ENCODE data around the gene EXT2.

DNA sequence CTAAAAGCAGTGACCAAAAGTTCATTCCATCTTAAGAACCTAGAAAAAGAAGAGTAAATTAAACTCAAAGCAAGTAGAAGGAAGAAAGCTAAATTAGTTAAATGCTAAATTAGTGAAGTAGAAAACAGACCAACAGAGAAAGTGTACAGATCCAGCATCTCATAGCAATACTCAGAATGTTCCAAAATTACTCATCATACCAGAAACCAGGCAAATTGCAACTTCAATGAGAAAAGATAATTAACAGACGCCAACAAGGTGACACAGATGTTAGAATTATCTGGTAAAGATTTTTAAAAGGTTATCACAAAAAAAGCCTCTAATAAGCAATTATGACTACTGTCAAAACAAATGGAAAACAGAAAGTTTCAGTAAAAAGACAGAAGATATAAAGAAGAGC, 117.7 kb downstream of the EXT2 start:
- TF ChIP-seq EZH2 (IDR thresholded peaks at IDR 0.05; ENCODE audit: borderline replicate concordance, insufficient read depth, low read length, poor library complexity, severe bottlenecking) (no peak), EP300 (conservative IDR thresholded peaks at IDR 0.05; ENCODE audit: poor library complexity, severe bottlenecking) (no peak)
- TF ChIP-seq, protein P1, sequence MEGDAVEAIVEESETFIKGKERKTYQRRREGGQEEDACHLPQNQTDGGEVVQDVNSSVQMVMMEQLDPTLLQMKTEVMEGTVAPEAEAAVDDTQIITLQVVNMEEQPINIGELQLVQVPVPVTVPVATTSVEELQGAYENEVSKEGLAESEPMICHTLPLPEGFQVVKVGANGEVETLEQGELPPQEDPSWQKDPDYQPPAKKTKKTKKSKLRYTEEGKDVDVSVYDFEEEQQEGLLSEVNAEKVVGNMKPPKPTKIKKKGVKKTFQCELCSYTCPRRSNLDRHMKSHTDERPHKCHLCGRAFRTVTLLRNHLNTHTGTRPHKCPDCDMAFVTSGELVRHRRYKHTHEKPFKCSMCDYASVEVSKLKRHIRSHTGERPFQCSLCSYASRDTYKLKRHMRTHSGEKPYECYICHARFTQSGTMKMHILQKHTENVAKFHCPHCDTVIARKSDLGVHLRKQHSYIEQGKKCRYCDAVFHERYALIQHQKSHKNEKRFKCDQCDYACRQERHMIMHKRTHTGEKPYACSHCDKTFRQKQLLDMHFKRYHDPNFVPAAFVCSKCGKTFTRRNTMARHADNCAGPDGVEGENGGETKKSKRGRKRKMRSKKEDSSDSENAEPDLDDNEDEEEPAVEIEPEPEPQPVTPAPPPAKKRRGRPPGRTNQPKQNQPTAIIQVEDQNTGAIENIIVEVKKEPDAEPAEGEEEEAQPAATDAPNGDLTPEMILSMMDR (IDR thresholded peaks at IDR 0.05; ENCODE audit: poor library complexity, severe bottlenecking) = no peak

Measured in neural cell (in vitro differentiated cells).